Measurements from ENCODE around the gene DMAP1.
"Not testable (repeated sequence)": the region's sequence is repeated elsewhere in the genome, so short reads cannot be mapped to it uniquely, and the experiment has no call there.

Gene DMAP1, protein sequence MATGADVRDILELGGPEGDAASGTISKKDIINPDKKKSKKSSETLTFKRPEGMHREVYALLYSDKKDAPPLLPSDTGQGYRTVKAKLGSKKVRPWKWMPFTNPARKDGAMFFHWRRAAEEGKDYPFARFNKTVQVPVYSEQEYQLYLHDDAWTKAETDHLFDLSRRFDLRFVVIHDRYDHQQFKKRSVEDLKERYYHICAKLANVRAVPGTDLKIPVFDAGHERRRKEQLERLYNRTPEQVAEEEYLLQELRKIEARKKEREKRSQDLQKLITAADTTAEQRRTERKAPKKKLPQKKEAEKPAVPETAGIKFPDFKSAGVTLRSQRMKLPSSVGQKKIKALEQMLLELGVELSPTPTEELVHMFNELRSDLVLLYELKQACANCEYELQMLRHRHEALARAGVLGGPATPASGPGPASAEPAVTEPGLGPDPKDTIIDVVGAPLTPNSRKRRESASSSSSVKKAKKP

DNA sequence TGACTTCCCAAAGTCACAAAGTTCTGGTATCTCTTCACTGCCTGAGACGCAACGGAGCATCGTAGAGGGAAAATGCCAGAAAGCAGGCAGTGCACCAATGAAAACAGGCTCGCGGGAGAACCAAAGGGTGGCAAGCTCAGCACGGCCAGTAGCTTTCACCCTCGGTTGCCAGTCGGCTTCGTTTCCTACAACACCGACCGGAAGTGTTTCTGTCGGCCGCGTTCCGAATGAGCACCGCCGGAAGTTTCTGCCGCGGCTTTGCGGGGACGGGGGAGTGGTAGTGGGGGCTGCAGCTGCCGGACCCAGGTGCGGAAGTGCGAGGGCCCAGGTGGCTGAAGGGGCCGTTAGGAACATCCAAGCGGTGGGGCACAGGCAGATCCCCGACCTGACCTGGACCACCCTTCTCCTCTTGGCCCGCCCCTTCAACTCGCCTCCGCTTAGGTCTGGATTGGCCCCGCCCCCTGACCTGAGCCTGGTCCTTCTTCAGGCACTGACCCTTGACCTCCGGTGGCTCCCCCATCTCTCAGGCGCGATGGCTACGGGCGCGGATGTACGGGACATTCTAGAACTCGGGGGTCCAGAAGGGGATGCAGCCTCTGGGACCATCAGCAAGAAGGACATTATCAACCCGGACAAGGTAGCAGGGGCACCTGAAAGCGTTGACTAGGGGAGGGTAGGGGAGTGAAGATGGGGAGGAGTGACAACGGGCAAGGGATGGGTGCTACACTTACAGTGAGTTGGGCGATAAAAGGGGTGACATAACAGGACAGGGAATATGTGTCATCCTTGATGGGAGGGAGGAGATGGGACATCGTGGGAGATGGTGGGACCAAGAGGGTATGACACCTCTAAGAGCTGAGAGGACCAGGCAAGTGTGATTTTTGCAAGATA lies at the start of gene DMAP1:
DMAP1 (plus strand) TSS at position 250 of the 891 bp plus-strand sequence; CDS start at position 533, 283 bp downstream.
- DNase-seq = peak; percentile 90

DNA sequence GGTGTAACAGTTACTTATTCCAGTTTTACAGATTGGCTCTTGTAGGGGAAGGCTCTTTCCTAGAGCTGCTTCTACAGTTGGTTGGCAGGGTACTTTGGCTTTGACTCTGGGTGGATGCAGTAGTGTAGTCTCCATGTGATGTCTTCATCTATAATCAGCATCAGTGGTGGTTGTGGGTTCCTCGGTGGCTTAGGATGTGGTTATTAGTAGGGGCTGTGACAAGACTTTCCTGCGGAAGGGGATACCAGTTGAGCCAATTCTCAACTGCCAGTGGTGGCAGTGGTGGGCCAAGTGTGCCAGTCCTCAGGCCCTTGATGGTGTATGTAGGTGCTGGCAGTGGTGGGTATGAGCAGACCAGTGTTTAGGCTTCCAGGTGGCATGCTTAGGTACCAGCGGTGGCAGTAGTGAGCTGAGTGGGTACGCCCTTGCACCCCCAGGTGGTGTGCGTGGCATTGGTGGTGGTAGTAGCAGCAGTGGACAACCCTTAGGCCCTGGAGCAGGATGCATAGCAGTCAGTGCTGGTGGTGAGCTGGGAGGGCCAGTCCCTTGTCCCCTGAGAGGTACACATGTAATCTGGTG lies 44.7 kb upstream of the DMAP1 start:
- peak; percentile 47 for DNase-seq

DNA sequence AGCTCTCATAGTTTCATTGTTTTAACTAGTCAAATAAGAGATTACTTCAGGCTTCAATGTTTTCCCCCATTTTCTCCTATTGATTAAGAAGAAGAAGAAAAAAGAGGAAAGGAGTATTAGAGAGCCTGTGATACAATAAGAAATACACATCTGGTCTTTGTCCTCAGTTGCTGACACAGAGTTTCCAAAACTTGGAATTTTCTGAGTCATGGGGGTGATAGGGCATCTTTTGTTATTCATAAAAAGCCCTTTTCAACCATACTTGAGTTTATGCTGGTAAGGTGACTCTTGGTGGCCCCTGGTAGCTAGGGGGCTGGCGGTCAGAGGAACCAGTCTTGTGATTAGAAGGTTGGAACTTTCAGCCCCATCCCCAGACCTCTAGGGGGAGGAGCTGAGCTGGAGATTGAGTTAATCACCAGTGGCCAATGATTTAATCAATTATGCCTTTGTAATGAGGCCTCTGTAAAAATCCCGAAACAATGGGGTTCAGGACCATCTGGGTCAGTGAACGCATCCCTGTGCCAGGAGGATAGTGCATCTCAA lies 42.9 kb upstream of the DMAP1 start:
- no peak for DNase-seq

DNA sequence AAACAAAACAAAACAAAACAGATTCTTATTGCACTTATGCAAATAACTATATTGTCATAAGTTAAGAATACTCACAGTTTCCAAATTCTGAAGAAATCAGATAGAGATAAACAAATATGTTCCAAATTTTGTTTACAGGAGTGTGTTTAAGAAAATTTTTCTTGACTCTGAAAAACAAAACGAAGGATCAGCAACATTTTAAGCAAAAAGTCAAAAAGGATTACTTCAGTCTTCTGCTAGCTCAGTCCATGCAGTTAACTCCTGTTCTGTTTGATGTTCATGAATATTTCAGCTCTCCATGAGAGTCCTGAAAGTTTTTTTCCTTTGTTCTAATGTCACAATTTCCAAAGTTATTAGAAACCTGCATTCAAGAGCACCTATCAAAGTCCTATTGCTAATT lies 38.6 kb upstream of the DMAP1 start:
- no peak for DNase-seq

DNA sequence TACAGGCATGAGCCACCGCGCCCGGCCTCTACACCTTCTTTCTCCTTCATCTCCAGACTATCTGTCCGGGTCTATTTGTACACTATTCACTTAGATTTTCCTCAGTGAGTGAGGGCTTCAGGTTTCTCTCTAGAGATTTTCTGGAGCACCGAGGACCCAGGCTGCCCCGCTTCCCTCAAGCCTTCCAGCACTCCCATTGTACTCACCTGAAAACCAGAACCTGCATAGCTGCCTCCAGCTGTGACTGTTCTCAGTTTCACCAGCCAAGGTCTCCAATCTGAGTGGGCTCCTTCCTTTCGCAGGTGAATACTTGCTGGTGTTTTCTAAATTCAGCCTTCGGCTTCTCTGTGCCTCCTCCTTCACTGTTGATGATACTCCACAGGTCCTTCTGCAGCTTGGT lies 12.9 kb upstream of the DMAP1 start:
- DNase-seq = no peak

DNA sequence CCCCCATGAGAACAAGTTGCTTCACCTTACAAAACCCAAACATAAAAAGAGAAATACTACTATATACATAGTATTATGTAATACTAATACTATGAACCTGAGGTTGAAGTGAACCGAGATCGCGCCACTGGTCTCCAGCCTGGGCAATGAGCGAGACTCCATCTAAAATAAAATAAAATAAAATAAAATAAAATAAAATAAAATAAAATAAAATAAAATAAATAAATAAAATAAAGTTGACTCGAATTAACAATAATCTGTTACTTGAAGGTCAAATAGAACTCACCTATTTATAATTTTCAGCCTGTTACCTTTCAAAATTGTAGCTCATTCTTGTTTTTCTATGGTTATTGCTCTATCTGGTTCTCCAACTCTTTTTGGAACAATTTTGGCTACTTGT lies 6.7 kb upstream of the DMAP1 start:
- not testable (repeated sequence) for DNase-seq

DNA sequence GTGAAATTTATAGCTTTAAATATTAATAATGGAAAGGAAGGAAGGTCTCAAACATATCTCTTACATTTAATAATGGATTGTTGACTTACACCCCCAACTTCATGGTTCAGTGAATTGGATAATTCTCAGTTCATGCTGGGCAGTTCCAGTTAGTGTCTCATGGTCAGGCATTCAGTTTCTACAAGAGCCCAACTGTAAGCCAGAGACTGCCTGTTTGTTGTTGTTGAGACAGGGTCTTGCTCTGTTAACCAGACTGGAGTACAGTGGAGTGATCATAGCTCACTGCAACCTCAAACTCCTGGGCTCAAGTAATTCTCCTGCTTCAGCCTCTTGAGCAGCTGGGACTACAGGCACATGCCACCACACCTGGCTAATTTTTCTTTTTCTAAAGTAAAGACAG lies 5.0 kb upstream of the DMAP1 start:
- no peak for DNase-seq

DNA sequence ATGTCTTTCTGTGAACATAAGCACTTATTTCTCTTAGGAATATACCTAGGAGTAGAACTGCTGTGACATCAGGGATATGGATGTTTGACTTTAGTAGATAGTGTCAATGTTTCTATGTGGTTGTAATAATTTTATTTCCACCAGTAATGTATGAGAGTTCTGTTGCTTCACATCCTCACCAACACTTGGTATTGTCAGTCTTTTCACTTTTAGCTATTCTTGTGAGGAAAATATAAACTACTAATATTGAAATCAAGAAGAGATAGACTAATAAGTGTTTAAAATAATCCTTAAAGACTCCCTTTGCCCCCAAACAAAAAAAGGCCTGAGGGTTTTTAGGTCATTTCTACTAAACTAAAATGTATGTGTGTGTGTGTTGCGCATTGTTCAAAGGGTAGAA lies 2.7 kb upstream of the DMAP1 start:
- DNase-seq = no peak

DNA sequence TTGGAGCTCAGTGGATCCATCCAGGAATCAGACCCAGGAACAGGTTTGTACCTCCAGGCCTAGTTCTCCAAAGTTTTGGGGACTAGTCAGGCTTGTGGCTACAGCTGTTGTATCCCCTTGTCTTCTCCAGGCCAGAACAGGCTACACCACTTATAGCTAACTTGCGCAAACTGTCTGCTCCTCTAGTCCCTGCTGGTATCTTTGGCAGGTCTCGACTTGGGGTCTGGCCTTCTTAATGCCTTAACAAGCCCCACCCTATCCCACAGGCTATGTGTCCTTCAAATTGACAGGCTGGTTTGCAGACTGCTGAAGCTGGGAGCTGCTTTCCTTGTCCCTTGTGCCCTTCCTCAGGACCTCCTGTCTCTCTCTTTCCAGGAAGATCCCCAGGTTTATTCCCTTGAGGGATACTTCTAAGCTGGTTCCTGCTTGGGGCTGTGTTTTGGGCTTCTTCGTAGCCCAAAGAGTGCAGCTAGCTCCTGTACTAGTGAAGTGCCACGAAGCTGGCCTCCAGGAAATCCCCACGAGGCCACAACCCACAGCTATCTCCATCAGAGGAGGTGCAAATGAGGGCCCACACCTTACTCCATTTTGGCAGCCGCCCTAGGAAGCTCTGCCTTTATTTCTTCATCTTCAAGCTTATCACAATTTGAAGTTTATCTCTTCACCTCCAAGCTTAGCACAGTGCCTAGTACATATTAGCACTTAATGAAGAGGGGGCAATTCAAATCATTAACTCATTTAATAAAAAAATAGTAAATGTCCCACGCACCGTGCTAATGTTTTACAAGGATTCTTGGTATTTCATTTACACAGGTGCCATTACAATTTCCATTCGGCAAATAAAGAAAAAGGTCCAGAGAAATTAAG lies 683 bp upstream of the DMAP1 start:
- peak; percentile 43 for DNase-seq

DNA sequence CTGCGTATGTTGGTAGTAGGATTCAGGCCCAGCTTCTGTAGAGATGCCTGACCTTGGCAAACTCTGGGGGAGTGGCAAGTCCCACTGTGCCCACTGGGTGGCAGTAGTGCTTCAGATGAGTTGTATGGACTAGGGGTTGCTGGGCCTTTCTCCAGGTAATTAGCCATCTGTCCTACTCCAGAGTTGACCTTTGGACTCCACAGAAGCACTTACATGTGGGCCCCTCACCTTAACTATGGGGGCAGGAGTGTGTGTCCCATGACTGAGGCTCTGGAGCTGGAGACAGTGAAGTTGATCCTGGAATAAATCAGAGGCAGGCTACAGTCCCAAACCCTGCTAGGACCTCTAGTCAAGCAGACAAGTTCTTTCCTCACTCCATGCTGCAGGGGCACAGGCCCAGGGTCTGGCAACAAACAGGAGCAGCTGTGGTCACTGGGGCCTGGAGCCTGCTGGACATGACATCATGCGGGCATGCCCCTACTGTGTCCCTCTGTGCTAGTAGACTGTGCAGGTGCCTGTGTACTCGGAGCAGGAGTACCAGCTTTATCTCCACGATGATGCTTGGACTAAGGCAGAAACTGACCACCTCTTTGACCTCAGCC lies 4.6 kb downstream of the DMAP1 start:
- peak; percentile 80 for DNase-seq

DNA sequence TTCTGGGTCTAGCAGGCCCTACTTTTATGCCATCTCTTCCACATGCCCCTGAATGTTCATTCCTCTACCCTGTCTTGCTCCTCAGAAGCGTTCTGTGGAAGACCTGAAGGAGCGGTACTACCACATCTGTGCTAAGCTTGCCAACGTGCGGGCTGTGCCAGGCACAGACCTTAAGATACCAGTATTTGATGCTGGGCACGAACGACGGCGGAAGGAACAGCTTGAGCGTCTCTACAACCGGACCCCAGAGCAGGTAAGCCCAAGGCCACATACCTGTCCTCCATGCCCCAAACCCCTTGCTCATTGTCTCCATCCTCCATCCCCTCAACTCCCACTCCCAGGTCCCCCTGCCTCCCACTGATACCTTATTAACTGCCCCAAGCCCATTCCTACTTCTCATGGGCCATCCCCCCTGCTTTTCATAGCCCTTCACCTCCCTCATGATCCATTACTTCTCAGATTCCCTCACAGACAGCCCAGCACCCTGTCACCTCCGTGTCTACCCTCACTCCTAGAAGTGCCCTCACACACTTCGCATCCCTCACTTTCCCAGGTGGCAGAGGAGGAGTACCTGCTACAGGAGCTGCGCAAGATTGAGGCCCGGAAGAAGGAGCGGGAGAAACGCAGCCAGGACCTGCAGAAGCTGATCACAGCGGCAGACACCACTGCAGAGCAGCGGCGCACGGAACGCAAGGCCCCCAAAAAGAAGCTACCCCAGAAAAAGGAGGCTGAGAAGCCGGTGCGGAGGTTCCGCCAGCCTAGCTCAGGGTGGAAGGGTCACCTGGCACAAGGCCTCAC lies 5.4 kb downstream of the DMAP1 start:
- DNase-seq = no peak

DNA sequence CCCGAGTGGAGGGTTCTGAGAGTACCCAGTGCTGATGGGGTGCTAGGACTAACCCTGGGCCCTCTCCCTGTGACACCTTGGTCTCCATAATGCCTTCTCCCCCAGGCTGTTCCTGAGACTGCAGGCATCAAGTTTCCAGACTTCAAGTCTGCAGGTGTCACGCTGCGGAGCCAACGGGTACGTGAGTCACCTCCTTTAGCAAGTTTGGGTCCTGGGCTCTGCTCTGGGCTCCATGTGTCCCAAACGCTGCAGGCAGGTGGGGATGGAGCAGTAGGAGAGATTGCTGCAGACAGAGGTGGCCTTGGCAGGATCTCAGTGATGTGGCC lies 6.0 kb downstream of the DMAP1 start:
- no peak for DNase-seq

DNA sequence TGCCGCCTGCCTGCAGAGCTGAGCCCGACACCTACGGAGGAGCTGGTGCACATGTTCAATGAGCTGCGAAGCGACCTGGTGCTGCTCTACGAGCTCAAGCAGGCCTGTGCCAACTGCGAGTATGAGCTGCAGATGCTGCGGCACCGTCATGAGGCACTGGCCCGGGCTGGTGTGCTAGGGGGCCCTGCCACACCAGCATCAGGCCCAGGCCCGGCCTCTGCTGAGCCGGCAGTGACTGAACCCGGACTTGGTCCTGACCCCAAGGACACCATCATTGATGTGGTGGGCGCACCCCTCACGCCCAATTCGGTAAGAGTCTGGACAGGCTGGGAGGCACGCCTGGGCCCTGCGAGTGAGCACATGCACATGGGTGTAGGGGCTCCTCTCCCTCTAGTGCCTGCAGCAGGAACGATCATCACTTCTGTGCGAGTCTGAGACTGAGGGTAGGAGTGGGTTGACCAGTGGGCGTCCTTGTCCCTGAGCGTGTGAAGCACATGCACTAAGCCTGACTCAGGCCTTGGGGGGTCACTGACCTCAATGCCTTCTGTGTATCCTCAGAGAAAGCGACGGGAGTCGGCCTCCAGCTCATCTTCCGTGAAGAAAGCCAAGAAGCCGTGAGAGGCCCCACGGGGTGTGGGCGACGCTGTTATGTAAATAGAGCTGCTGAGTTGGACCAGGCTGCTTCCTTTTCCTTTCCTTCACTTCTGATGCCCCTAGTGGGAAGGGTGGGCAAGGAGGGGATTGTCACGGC lies 6.9 kb downstream of the DMAP1 start:
- DNase-seq = no peak

DNA sequence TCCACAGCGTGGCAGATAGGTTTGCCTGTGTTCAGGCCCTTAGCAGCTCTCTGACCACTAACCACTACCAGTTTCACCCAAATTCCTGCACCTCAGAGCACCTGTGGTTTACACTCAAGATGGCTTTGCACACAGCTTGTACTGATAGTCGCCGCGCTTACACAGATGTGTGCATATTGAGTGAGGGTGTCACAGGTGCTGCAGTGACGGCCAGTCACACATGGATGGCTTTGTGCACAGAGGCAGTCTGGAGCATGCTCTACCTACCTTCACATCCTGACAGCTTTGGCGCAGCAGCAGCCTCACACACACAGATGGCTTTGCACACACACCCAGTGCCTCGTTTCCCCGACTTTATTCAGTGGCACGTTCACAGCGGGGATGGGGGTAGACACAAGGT lies 7.5 kb downstream of the DMAP1 start:
- DNase-seq = no peak

DNA sequence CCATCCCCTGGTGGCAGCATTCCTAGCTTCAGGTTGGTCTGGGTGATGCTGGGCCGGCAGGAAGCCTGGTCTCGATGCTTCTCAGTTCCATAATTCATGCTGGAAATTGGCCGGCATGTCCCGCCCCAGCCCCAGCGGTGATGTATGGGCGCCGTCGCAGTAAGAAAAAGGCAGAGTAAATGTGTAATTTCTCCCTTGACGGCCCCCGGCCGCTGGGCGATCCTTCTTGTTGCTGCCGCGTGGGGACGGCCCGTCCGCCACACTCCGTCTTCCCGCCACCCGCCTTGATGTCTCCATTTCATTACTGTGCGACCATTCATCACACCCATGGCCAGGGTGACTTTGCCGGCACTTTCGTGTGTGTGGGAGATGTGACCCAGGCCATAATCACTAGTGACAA lies 8.5 kb downstream of the DMAP1 start:
- DNase-seq = no peak

DNA sequence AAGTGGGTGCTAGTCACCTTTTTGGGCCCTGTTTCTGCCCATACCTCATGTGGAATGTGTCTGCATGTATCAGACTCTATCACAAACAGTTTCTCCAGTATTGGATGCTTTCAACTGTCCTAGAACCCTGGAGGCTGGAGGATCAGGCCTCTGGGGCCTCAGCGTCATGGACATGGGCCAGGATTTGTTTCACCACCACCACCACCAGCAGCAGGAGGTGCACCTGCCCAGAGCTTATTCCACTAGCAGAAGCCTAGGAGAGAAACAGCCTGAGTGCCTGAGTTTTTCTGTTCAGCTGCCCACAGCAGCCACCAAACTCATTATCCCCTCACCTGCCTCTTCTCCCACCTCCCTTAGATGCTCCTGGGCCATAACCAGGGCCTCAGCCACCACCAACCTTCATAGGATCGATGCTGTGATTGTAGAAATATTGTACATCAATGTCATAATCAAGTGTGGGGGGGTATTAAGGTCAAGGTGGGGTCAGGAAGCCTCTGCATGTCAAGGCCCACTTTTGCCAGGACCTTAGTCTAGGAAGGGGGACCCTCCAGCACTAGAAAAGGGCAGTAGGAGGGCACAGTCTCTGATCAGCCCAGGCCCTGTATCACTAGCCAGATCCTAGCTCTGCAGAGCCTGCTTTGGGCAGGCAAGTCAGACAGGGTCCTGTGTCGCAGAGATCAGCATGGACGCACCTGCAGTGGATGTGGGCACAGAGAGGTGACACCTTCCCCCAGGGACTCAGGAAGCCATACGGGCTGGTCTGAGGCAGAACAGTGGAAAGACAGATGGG lies 9.3 kb downstream of the DMAP1 start:
- no peak for DNase-seq

DNA sequence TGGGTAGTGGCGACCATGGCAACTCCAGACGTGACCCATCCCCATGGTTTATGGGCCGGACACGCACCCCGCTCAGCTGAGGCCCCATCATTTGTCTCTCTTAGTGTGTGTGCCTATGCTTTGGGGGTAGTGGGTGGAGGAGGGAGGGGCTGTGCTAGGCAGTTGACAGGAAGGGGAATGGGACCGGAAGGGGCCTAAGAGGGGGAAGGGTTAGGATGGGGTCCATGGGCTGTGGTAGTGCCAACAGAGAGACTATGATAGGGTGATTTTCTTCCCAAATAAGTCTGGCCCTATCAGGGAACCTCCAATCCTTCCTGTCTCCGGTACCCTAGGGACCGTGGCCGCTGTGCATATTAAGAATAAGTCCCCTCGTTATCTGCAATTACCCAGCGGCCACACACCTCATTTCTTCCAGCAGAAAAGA lies 9.9 kb downstream of the DMAP1 start:
- DNase-seq = no peak

DNA sequence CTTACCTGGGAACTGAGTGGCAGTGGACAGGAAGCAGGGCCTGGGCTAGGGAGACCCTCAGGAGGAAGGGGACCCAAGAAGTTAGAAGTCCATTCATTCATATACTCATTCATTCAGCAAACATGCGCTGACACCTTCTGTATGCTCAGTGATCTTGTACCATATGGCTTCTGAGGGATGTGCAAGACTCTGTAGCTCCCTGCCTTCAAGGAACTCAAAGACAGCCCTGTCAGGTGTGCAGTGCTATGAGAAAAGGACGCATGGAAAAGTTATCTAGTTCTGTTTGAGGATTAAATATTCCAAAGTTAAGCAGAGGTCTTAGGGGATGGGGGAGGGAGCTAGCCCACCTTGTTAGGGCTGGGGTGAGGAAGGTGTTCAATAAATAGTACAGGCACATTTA lies 12.5 kb downstream of the DMAP1 start:
- DNase-seq = no peak

DNA sequence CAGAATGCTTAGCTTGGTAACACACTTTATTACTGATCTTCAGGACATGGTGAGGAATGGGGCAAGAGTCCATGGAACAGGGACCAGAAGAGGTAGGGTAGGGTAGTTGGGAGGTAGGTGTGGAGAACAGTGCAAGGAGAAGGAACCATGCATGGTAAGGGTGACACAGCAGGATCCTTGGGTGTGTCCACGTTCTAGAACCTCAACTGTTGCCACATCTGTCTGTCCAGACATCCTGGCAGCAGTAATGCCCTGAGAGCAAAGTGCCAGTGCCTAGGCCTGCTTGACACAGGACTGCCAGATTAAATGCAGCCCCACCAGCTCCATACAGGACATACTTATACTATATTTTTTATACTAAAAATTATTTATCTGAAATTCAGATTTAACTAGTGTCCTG lies 13.9 kb downstream of the DMAP1 start:
- DNase-seq = no peak

DNA sequence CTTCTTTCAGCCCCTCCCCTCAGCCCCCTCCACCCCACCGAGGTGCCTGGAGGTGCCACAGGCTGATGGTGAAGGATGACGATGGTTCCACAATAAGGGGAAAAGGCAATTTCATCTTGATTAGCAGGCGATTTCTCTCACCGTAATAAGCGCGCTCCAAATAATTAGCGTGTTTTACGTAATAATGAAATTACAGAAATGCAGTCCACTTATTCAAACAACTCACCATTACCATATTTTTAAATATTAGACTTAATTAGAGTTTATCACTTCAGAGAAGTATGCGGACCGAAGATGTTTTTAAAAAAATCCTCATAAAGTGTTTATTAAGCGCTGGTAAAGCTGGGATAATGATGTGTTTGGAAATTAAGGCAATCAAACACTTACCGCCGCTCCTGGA lies 14.9 kb downstream of the DMAP1 start:
- DNase-seq = no peak
